GM23248 (cell line): ENCODE results near the gene EZR.

ENCODE experiments used
- EZH2 ChIP-seq: fragments of 200-600 bp; sonication (generic); IDR thresholded peaks from 2 replicates; pipeline ENCODE4 v1.6.1; 2018; ENCODE audit warnings: antibody characterized with exemption, mild to moderate bottlenecking; ENCODE audit not compliant: insufficient read depth, poor library complexity, severe bottlenecking
- EZH2phosphoT487 ChIP-seq: fragments of 200-600 bp; sonication (generic); IDR thresholded peaks from 2 replicates; pipeline ENCODE4 v1.6.1; 2018; ENCODE audit warnings: antibody characterized with exemption, moderate library complexity, mild to moderate bottlenecking, low read depth; ENCODE audit not compliant: insufficient read depth

- TF ChIP-seq EZH2 (no peak), EZH2phosphoT487 (no peak)
Measured at GRCh38 chr6:158837684-158838625, 18.8 kb upstream of the EZR start.
